HCT116 (cell line): ENCODE data around the gene NCMAP. TPM values are rescaled to one million over a fixed set of nuclear protein-coding genes. Genes with fewer than 3 reads are reported as not detected.

Experiments
- ATAC-seq: fragments of 200-7000 bp; cut with Tn5 transposase; 2 replicates; pipeline ENCODE4 v1.9.1; 2020; ENCODE audit warnings: mild to moderate bottlenecking, moderate library complexity
- BruUV-seq: library from RNA; stranded (reverse); fragments of 400-500 nt; replicated peaks from 2 replicates; lab custom pipeline; 2021; lab: Mats Ljungman, UMichigan
- CTCF ChIA-PET: fragments of 300-600 bp; sonication (Branson Sonifier 250); formaldehyde crosslinking; loops from one replicate; lab custom pipeline; 2021; ENCODE audit warnings: antibody characterized with exemption; lab: Charles Lee
- POLR2A ChIA-PET: fragments of 300-600, 350-600 bp; sonication (Branson Sonifier 250); formaldehyde crosslinking; loops from one replicate; lab custom pipeline; 2021; ENCODE audit warnings: antibody characterized with exemption; lab: Charles Lee
- RAD21 ChIA-PET, 2 experiments: fragments of 300-600 bp; sonication (Branson Sonifier 250); formaldehyde crosslinking; loops; one replicate each; lab custom pipeline; 2023; ENCODE audit warnings: low total read pairs in 2 of 2; ENCODE audit not compliant: uncharacterized antibody in 2 of 2, unreplicated experiment in 2 of 2, low non-redundant PET in 1 of 2; lab: Charles Lee
- DNase-seq: peaks from one replicate; pipeline ENCODE4 v3.0.0-alpha.2; 2010; ENCODE audit warnings: low read depth, low spot score
- H2AFZ ChIP-seq: fragments of 200-600 bp; shearing (Covaris generic), sonication (generic); 2 replicates; pipeline ENCODE4 v1.6.1; 2017; ENCODE audit warnings: low read depth, mixed run types, mixed read lengths, antibody characterized with exemption, low read length; ENCODE audit not compliant: poor library complexity, severe bottlenecking
- H3K27ac ChIP-seq: 2 replicates; pipeline ENCODE4 v1.5.1; 2012; ENCODE audit warnings: low read depth, low read length
- H3K27me3 ChIP-seq: fragments of 200-600 bp; sonication (generic); 2 replicates; pipeline ENCODE4 v1.6.1; 2016; ENCODE audit warnings: mixed run types, low read length, mixed read lengths; ENCODE audit not compliant: insufficient read depth
- H3K36me3 ChIP-seq, 2 experiments: fragments of 200-500 bp in 1 of 2; fragments of 200-600 bp in 1 of 2; sonication (Bioruptor generic) in 1 of 2; sonication (generic) in 1 of 2; 2 replicates each; pipeline versions ENCODE4 v1.5.1 to v1.6.1; 2014 to 2016; ENCODE audit warnings: low read length in 2 of 2, inconsistent platforms in 1 of 2, mixed read lengths in 1 of 2, mixed run types in 1 of 2; ENCODE audit not compliant: insufficient read depth in 2 of 2, control insufficient read depth in 1 of 2
- H3K4me1 ChIP-seq, 2 experiments: fragments of 200-600 bp in 1 of 2; sonication (generic) in 1 of 2; 2 replicates each; pipeline versions ENCODE4 v1.5.1 to v1.6.1; 2012 to 2017; ENCODE audit warnings: low read length in 2 of 2, inconsistent platforms in 1 of 2, mild to moderate bottlenecking in 1 of 2, mixed read lengths in 1 of 2, mixed run types in 1 of 2, moderate library complexity in 1 of 2; ENCODE audit not compliant: insufficient read depth in 2 of 2, control insufficient read depth in 1 of 2
- H3K4me2 ChIP-seq: fragments of 200-600 bp; sonication (generic); 2 replicates; pipeline ENCODE4 v1.6.1; 2017; ENCODE audit warnings: mixed run types, low read length, mixed read lengths
- H3K4me3 ChIP-seq, 2 experiments: fragments of 200-600 bp in 1 of 2; sonication (generic) in 1 of 2; replicated peaks in 1 of 2; 2 replicates each; pipeline ENCODE4 v1.5.1; 2011 to 2016; ENCODE audit warnings: low read length in 2 of 2, control low read depth in 1 of 2, low read depth in 1 of 2, mild to moderate bottlenecking in 1 of 2, mixed read lengths in 1 of 2, mixed run types in 1 of 2
- H3K79me2 ChIP-seq: fragments of 200-600 bp; sonication (generic); 2 replicates; pipeline ENCODE4 v1.6.1; 2017; ENCODE audit warnings: mild to moderate bottlenecking, mixed run types, low read length, moderate library complexity, mixed read lengths; ENCODE audit not compliant: insufficient read depth
- H3K9ac ChIP-seq: fragments of 200-600 bp; sonication (generic); 2 replicates; pipeline ENCODE4 v1.6.1; 2016; ENCODE audit warnings: low read length, mixed read lengths
- H3K9me2 ChIP-seq: fragments of 200-600 bp; sonication (generic), shearing (Covaris generic); 2 replicates; pipeline ENCODE4 v1.6.1; 2017; ENCODE audit warnings: mixed run types, mild to moderate bottlenecking, moderate library complexity; ENCODE audit not compliant: insufficient read depth
- H3K9me3 ChIP-seq, 2 experiments: fragments of 200-500 bp in 1 of 2; fragments of 200-600 bp in 1 of 2; sonication (Bioruptor generic) in 1 of 2; sonication (generic) in 1 of 2; 2 replicates each; pipeline ENCODE4 v1.6.1; 2014 to 2017; ENCODE audit warnings: low read length in 2 of 2, mixed read lengths in 2 of 2, inconsistent platforms in 1 of 2, low read depth in 1 of 2, mild to moderate bottlenecking in 1 of 2, mixed run types in 1 of 2, moderate library complexity in 1 of 2; ENCODE audit not compliant: control insufficient read depth in 1 of 2, insufficient read depth in 1 of 2
- H4K20me1 ChIP-seq: fragments of 200-600 bp; sonication (generic), shearing (Covaris generic); 2 replicates; pipeline ENCODE4 v1.6.1; 2017; ENCODE audit warnings: mixed run types, mild to moderate bottlenecking, moderate library complexity; ENCODE audit not compliant: insufficient read depth
- ATF3 ChIP-seq: IDR thresholded peaks from 2 replicates; pipeline ENCODE4 v1.6.1; 2012
- CBX3 ChIP-seq: IDR thresholded peaks from 2 replicates; pipeline ENCODE4 v1.6.1; 2012; ENCODE audit warnings: low read depth
- CEBPB ChIP-seq: IDR thresholded peaks from 2 replicates; pipeline ENCODE4 v1.6.1; 2012; ENCODE audit warnings: low read depth
- CTCF ChIP-seq, 3 experiments: fragments of 200-600 bp in 1 of 3; sonication (generic) in 1 of 3; IDR thresholded peaks in 2 of 3; conservative IDR thresholded peaks in 1 of 3; 2 replicates each; pipeline ENCODE4 v1.5.1; 2012 to 2017; ENCODE audit warnings: low read depth in 2 of 3, low read length in 2 of 3, antibody characterized with exemption in 1 of 3, borderline replicate concordance in 1 of 3, control low read depth in 1 of 3, mild to moderate bottlenecking in 1 of 3, mixed read lengths in 1 of 3, mixed run types in 1 of 3, moderate library complexity in 1 of 3; ENCODE audit not compliant: insufficient read depth in 1 of 3
- EGR1 ChIP-seq: IDR thresholded peaks from 2 replicates; pipeline ENCODE4 v1.6.1; 2012; ENCODE audit warnings: low read depth
- EZH2 ChIP-seq: fragments of 200-600 bp; sonication (generic); IDR thresholded peaks from 2 replicates; pipeline ENCODE4 v1.6.1; 2017; ENCODE audit warnings: antibody characterized with exemption, mixed run types
- EZH2phosphoT487 ChIP-seq: fragments of 200-600 bp; IDR thresholded peaks from 2 replicates; pipeline ENCODE4 v1.6.1; 2018; ENCODE audit warnings: antibody characterized with exemption, borderline replicate concordance
- FOSL1 ChIP-seq: IDR thresholded peaks from 2 replicates; pipeline ENCODE4 v1.6.1; 2012; ENCODE audit warnings: low read depth
- MAX ChIP-seq: IDR thresholded peaks from 2 replicates; pipeline ENCODE4 v1.6.1; 2012
- POLR2AphosphoS5 ChIP-seq: IDR thresholded peaks from 2 replicates; pipeline ENCODE4 v1.6.1; 2011; ENCODE audit warnings: mild to moderate bottlenecking, low read depth, low read length, moderate library complexity
- RAD21 ChIP-seq: IDR thresholded peaks from 2 replicates; pipeline ENCODE4 v1.6.1; 2012; ENCODE audit warnings: low read depth, mild to moderate bottlenecking
- SIN3A ChIP-seq: IDR thresholded peaks from 2 replicates; pipeline ENCODE4 v1.6.1; 2012; ENCODE audit warnings: low read depth
- SP1 ChIP-seq: IDR thresholded peaks from 2 replicates; pipeline ENCODE4 v1.6.1; 2012; ENCODE audit warnings: low read depth
- SRF ChIP-seq: IDR thresholded peaks from 2 replicates; pipeline ENCODE4 v1.6.1; 2012; ENCODE audit warnings: low read depth
- YY1 ChIP-seq: IDR thresholded peaks from 2 replicates; pipeline ENCODE4 v1.6.1; 2011; ENCODE audit warnings: low read length, low read depth, moderate library complexity, mild to moderate bottlenecking; ENCODE audit not compliant: insufficient replicate concordance; ENCODE audit errors: extremely low read depth
- ZBTB33 ChIP-seq: IDR thresholded peaks from 2 replicates; pipeline ENCODE4 v1.6.1; 2011; ENCODE audit warnings: mild to moderate bottlenecking, low read length, moderate library complexity; ENCODE audit not compliant: insufficient replicate concordance; ENCODE audit errors: extremely low read depth
- ZFX ChIP-seq: fragments of 450-650 bp; IDR thresholded peaks from 2 replicates; pipeline ENCODE4 v1.6.1; 2017
- ZNF274 ChIP-seq: fragments of 200-500 bp; sonication (Bioruptor generic); IDR thresholded peaks from 2 replicates; pipeline ENCODE4 v1.6.1; 2014; ENCODE audit warnings: mild to moderate bottlenecking, low read depth, low read length, inconsistent platforms
- intact Hi-C: fragments of 100-400 bp; cut with micrococcal nuclease; formaldehyde crosslinking; loops from 2 replicates; pipeline ENCODE4 v1.10.0; 2022
- total RNA-seq: library from RNA; stranded (reverse); gene quantifications from one replicate; pipeline ENCODE4 v1.2.1, GENCODE V29; 2021; ENCODE audit not compliant: unreplicated experiment

NCMAP gene
- total RNA-seq, 1 experiment from 2014 or later: 0.84 TPM

GRCh38 chr1:24535778-24536177 lies 20.1 kb upstream of the NCMAP start (continued):
- TF ChIP-seq SRF: no peak
- no peak for TF ChIP-seq POLR2AphosphoS5
- no peak for TF ChIP-seq YY1

- no peaks in the 10 kb centered on the region for H4K20me1 ChIP-seq
- ChIA-PET CTCF (interaction anchor here (1.4 to 1.9 kb wide), 2 partner anchors 9 to 11 kb away, joined by 3 to 11 read pairs; no protein-coding TSS in a partner anchor), POLR2A (interaction anchor here (1.0 kb wide), 1 partner anchor 121 kb away, joined by 3 read pairs; the partner anchor contains the start of gene NIPAL3), RAD21 (no interaction called here)
- no peaks in the 10 kb centered on the region for H3K27me3 ChIP-seq
- peak overlapping the region; percentile 44 for H3K27ac ChIP-seq
- peak overlapping the region; percentile 64 for H2AFZ ChIP-seq
- H3K79me2 ChIP-seq: no peaks in the 10 kb centered on the region
- peaks cover 27 to 42% of the 10 kb centered on the region in 2 experiments for H3K4me1 ChIP-seq
- no peaks in the 10 kb centered on the region for H3K9me2 ChIP-seq
- ATAC-seq: peak; percentile 70
- peak overlapping the region; percentile 69 for H3K4me2 ChIP-seq
- DNase-seq: peak; percentile 43
- intact Hi-C loops: no loop called here
- peak overlapping the region in 1 of 2 experiments; percentile 21; a peak in 2 of 4 replicates for H3K4me3 ChIP-seq
- H3K9me3 ChIP-seq: no peaks in the 10 kb centered on the region
- no peaks in the 10 kb centered on the region for H3K36me3 ChIP-seq
- peak overlapping the region; percentile 27 for H3K9ac ChIP-seq
- BruUV-seq: no TSS peak
- TF ChIP-seq CEBPB: peak; percentile 21; the same call in 1 of the 2 replicates
- no peak; the same call in 1 of the 2 replicates for TF ChIP-seq ATF3
- TF ChIP-seq MAX: peak; percentile 29; the same call in 1 of the 2 replicates
- TF ChIP-seq ZFX: no peak
- TF ChIP-seq SIN3A: no peak
- TF ChIP-seq EGR1: no peak
- TF ChIP-seq EZH2phosphoT487: no peak
- TF ChIP-seq ZNF274: no peak
- TF ChIP-seq EZH2: no peak
- TF ChIP-seq RAD21: no peak
- TF ChIP-seq FOSL1: peak; percentile 39; the same call in 1 of the 2 replicates
- no peak for TF ChIP-seq POLR2AphosphoS5
- no peak for TF ChIP-seq ZBTB33
- 0 out of 2 replicates have a peak, but pooled peaks have one; percentile 13 for TF ChIP-seq CBX3
- TF ChIP-seq CTCF (IDR thresholded peaks at IDR 0.05 in 2 of 3, conservative IDR thresholded peaks at IDR 0.05 in 1 of 3; ENCODE audit: borderline replicate concordance in 1 of 3, insufficient read depth in 1 of 3, low read depth in 2 of 3, low read length in 2 of 3): no peak
- TF ChIP-seq SP1: peak; percentile 55
These were observed 19.5 kb upstream of the NCMAP start for GRCh38 chr1:24536391-24536840.
